Activated naive CD4-positive, alpha-beta T cell treated with anti-CD3 and anti-CD28 coated beads, Interleukin-2, amount 50 U/mL, for 16 hours (primary cell): Measurements from ENCODE around the gene ADAMTS3.

ENCODE experiments used
- DNase-seq: peaks from one replicate; pipeline ENCODE4 v3.0.0-alpha.2; 2020

The ADAMTS3 gene

GRCh38 chr4:72275381-72275780 is 293.6 kb downstream of the ADAMTS3 start:
- DNase-seq, result no peak

DNA sequence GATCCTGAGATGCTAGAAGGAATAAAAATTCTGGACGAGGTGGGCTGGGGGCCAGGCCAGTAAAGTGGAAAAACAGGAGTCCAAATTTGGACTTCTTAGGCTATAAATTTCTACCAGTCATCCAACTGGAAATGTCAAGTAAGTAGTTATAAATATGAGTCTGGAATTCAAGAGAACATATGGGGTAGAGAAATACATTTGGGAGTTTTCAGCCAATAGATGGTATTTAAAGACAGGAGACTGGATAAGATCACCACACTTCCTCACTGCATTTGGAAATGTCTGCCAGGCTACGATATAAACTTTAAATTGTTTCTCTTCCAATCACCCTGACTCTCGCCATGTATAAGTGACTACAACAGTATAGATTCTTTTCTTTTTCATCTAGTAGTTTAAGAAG is 294.8 kb downstream of the ADAMTS3 start:
- DNase-seq, result no peak

GRCh38 chr4:72255269-72255668 is 313.8 kb downstream of the ADAMTS3 start:
- DNase-seq, result no peak

- no peak for DNase-seq
Observed at GRCh38 chr4:72243641-72244040, 325.4 kb downstream of the ADAMTS3 start.

- DNase-seq, result no peak
Observed at GRCh38 chr4:72239487-72240116, 329.4 kb downstream of the ADAMTS3 start.
